NCI-H524 treated with DMSO at 0.1 percent for 48 hours (cell line): ENCODE data around the gene CTRB1.
"Not testable (repeated sequence)": the region's sequence is repeated elsewhere in the genome, so short reads cannot be mapped to it uniquely, and the experiment has no call there.

Experiments used
- DNase-seq: peaks from one replicate; lab custom pipeline; 2025; lab: John Stamatoyannopoulos, UW

CTRB1 gene

GRCh38 chr16:75240633-75241032, 21.8 kb downstream of the CTRB1 start:
- DNase-seq = not testable (repeated sequence)

GRCh38 chr16:75241412-75241811, 22.6 kb downstream of the CTRB1 start:
- DNase-seq = no peak

GRCh38 chr16:75241955-75242354, 23.2 kb downstream of the CTRB1 start:
- DNase-seq = no peak

GRCh38 chr16:75242436-75243078, 23.8 kb downstream of the CTRB1 start:
- not testable (repeated sequence) for DNase-seq

GRCh38 chr16:75243667-75244224, 25.0 kb downstream of the CTRB1 start:
- DNase-seq = no peak

- no peak for DNase-seq
Measured at GRCh38 chr16:75244225-75244809, 25.5 kb downstream of the CTRB1 start.

- no peak for DNase-seq
Measured at GRCh38 chr16:75244844-75245758, 26.3 kb downstream of the CTRB1 start.

GRCh38 chr16:75246504-75247205, 27.9 kb downstream of the CTRB1 start:
- no peak for DNase-seq

- no peak for DNase-seq
Measured at GRCh38 chr16:75247249-75247648, 28.5 kb downstream of the CTRB1 start.

GRCh38 chr16:75248142-75248535, 29.4 kb downstream of the CTRB1 start:
- no peak for DNase-seq

- DNase-seq = no peak
Measured at GRCh38 chr16:75248536-75249380, 30.0 kb downstream of the CTRB1 start.

- DNase-seq = no peak
Measured at GRCh38 chr16:75249441-75249840, 30.7 kb downstream of the CTRB1 start.

- no peak for DNase-seq
Measured at GRCh38 chr16:75250089-75250808, 31.5 kb downstream of the CTRB1 start.

- no peak for DNase-seq
Measured at GRCh38 chr16:75250809-75251279, 32.1 kb downstream of the CTRB1 start.

GRCh38 chr16:75251280-75252048, 32.7 kb downstream of the CTRB1 start, which contains the start of gene BCAR1:
BCAR1 (minus strand) TSS chr16:75251624; CDS start chr16:75251482, 142 bp downstream.
- peak; percentile 23 for DNase-seq

GRCh38 chr16:75252049-75252864, 33.5 kb downstream of the CTRB1 start:
- DNase-seq = no peak

- no peak for DNase-seq
Measured at GRCh38 chr16:75252946-75253911, 34.4 kb downstream of the CTRB1 start.
